Common myeloid progenitor, CD34-positive (primary cell): ENCODE results near the gene CDH18.
"Not testable (repeated sequence)": the region's sequence is repeated elsewhere in the genome, so short reads cannot be mapped to it uniquely, and the experiment has no call there.

Experiments used
- CTCF ChIA-PET: fragments of 350-600 bp; sonication (Branson Sonifier 250); formaldehyde crosslinking; loops from one replicate; lab custom pipeline; 2021; ENCODE audit warnings: antibody characterized with exemption; lab: Charles Lee
- POLR2A ChIA-PET: fragments of 350-600 bp; sonication (Branson Sonifier 250); formaldehyde crosslinking; loops from one replicate; lab custom pipeline; 2021; ENCODE audit warnings: antibody characterized with exemption; lab: Charles Lee
- DNase-seq, 3 donors: peaks; one replicate each; pipeline versions ENCODE4 v3.0.0 to v3.0.0-alpha.2; 2013
- H3K27ac ChIP-seq, 2 experiments: 1 replicate in 1 of 2; 2 replicates in 1 of 2; pipeline ENCODE4 v1.7.0; 2013; ENCODE audit warnings: inconsistent platforms in 2 of 2, low read length in 2 of 2, mild to moderate bottlenecking in 2 of 2, low read depth in 1 of 2, moderate library complexity in 1 of 2; ENCODE audit not compliant: severe bottlenecking in 2 of 2, insufficient read depth in 1 of 2, poor library complexity in 1 of 2
- H3K27me3 ChIP-seq, 5 experiments: replicated peaks in 2 of 5; 1 replicate in 3 of 5; 2 replicates in 2 of 5; pipeline versions ENCODE4 v1.6.1 to v1.7.0; 2013; ENCODE audit warnings: low read length in 4 of 5, mild to moderate bottlenecking in 2 of 5, moderate library complexity in 2 of 5, inconsistent platforms in 1 of 5; ENCODE audit not compliant: insufficient read depth in 5 of 5, control insufficient read depth in 4 of 5
- H3K36me3 ChIP-seq, 4 experiments: 1 replicate in 2 of 4; 2 replicates in 2 of 4; pipeline versions ENCODE4 v1.6.1 to v1.7.0; 2013; ENCODE audit warnings: low read length in 3 of 4, control low read depth in 1 of 4, mild to moderate bottlenecking in 1 of 4; ENCODE audit not compliant: control insufficient read depth in 4 of 4, insufficient read depth in 4 of 4
- H3K4me1 ChIP-seq, 4 experiments: 1 replicate in 3 of 4; 2 replicates in 1 of 4; pipeline versions ENCODE4 v1.6.1 to v1.7.1; 2013; ENCODE audit warnings: low read length in 3 of 4, mild to moderate bottlenecking in 3 of 4, control low read depth in 1 of 4, inconsistent platforms in 1 of 4, moderate library complexity in 1 of 4; ENCODE audit not compliant: control insufficient read depth in 4 of 4, insufficient read depth in 4 of 4; ENCODE audit errors: control extremely low read depth in 1 of 4
- H3K4me3 ChIP-seq, 7 experiments: 1 replicate in 4 of 7; 2 replicates in 3 of 7; pipeline versions ENCODE4 v1.5.1 to v1.7.0; 2013; ENCODE audit warnings: mild to moderate bottlenecking in 7 of 7, low read length in 6 of 7, moderate library complexity in 6 of 7, inconsistent platforms in 2 of 7, low read depth in 2 of 7, control low read depth in 1 of 7; ENCODE audit not compliant: insufficient read depth in 4 of 7, control insufficient read depth in 1 of 7; ENCODE audit errors: extremely low read depth in 1 of 7
- H3K9me3 ChIP-seq, 5 experiments: 1 replicate in 4 of 5; 2 replicates in 1 of 5; pipeline versions ENCODE4 v1.6.1 to v1.7.1; 2013; ENCODE audit warnings: low read length in 4 of 5, mild to moderate bottlenecking in 2 of 5, inconsistent platforms in 1 of 5, low read depth in 1 of 5, moderate library complexity in 1 of 5; ENCODE audit not compliant: control insufficient read depth in 4 of 5, insufficient read depth in 2 of 5; ENCODE audit errors: control extremely low read depth in 1 of 5
- WGBS: methylation state at CpG from one replicate; pipeline ENCODE4 v1.1.5; 2013; ENCODE audit not compliant: insufficient coverage; 5-methylcytosine and 5-hydroxymethylcytosine counted together

The CDH18 gene

GRCh38 chr5:19782566-19782965 is 205.4 kb downstream of the CDH18 start:
- H3K27me3 ChIP-seq, result no peaks in the 10 kb centered on the region
- CTCF ChIA-PET, result no interaction called here
- H3K4me1 ChIP-seq, result no peaks in the 10 kb centered on the region
- no peak overlapping the region for H3K4me3 ChIP-seq
- 91% methylated on average over 2 of the region's 2 CpGs for WGBS
- POLR2A ChIA-PET, result no interaction called here
- no peaks in the 10 kb centered on the region for H3K36me3 ChIP-seq
- H3K27ac ChIP-seq, result no peak overlapping the region
- no peak for DNase-seq
- H3K9me3 ChIP-seq, result no peaks in the 10 kb centered on the region

GRCh38 chr5:19777363-19777762 is 210.6 kb downstream of the CDH18 start:
- Histone ChIP-seq H3K27me3 (no peaks in the 10 kb centered on the region), H3K9me3 (no peaks in the 10 kb centered on the region), H3K4me1 (no peaks in the 10 kb centered on the region), H3K4me3 (no peak overlapping the region), H3K36me3 (no peaks in the 10 kb centered on the region), H3K27ac (no peak overlapping the region)
- CTCF ChIA-PET, result no interaction called here
- DNase-seq, result no peak
- WGBS, result no CpG with 5 or more reads among the region's 5 CpGs
- POLR2A ChIA-PET, result no interaction called here

- H3K4me3 ChIP-seq, POLR2A ChIA-PET, H3K27ac ChIP-seq, DNase-seq, H3K27me3 ChIP-seq, H3K9me3 ChIP-seq, CTCF ChIA-PET, H3K36me3 ChIP-seq, H3K4me1 ChIP-seq: not testable (repeated sequence)
- 100% methylated on average over 2 of the region's 5 CpGs for WGBS
Measured at GRCh38 chr5:19776886-19777285, 211.1 kb downstream of the CDH18 start.

DNA sequence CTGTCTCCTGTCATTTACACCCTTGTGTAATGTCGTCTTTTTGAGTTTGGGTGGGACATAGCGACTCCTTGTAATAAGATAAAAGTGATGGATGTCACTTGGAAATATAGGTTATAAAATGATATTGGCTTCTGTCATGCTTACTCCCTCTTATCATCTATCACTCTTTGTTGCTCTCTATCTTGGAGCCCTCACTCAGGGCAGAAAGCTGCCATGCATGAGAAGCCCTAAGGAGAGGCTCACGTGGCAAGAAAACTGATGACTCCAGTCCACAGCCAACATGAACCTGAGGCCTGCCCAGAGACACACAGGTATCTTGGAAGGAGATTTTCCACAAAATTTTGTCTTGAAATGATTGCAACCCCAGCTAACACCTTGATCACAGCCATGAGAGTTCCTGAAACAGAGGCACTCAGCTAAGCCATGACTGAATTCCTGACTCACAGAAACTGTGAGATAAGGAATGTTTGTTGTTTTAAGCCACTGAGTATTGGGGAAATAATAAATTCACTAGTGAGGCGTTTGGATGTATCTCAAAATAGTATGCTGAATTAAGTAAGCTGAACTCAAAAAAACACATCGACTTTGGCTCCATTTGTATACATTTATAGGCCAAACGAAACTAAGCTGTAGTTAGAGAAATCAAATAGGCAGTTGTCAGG is 216.7 kb downstream of the CDH18 start:
- H3K27ac ChIP-seq, result no peak overlapping the region
- no peak for DNase-seq
- H3K4me1 ChIP-seq, result no peaks in the 10 kb centered on the region
- no peaks in the 10 kb centered on the region for H3K27me3 ChIP-seq
- H3K9me3 ChIP-seq, result no peaks in the 10 kb centered on the region
- no peak overlapping the region for H3K4me3 ChIP-seq
- WGBS, result 71% methylated on average over 2 of the region's 6 CpGs
- POLR2A ChIA-PET, result no interaction called here
- no peaks in the 10 kb centered on the region for H3K36me3 ChIP-seq
- CTCF ChIA-PET, result no interaction called here

DNA sequence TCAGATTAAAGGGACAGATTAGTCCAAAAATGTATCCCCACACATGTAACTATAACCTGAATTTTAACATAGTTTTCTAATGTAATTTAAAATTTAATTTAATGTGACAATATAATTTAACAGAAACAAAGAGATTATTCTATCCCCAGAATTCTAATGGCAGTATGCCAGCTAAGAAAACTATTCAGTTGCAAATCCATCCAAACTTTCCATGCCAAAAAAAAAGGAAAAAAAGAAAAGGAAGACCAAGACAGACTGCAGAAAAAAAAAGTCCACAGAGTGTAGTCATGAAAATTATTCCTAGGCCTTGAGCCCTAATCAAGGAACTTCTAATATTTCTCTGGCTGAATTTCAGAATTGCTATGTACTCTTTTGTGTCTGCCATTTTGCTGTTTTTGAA is 217.6 kb downstream of the CDH18 start:
- Histone ChIP-seq H3K4me3 (no peak overlapping the region), H3K36me3 (no peaks in the 10 kb centered on the region)
- CTCF ChIA-PET, result no interaction called here

GRCh38 chr5:19767987-19768386 is 220.0 kb downstream of the CDH18 start:
- H3K36me3 ChIP-seq, result no peaks in the 10 kb centered on the region
- no peak overlapping the region for H3K27ac ChIP-seq
- POLR2A ChIA-PET, result no interaction called here
- no peak for DNase-seq
- H3K9me3 ChIP-seq, result no peaks in the 10 kb centered on the region
- no peaks in the 10 kb centered on the region for H3K27me3 ChIP-seq
- WGBS, result no CpG with 5 or more reads among the region's 1 CpG
- CTCF ChIA-PET, result interaction anchor here (0.6 kb wide), 1 partner anchor 105 kb away, joined by 3 read pairs; no protein-coding TSS in a partner anchor
- no peaks in the 10 kb centered on the region for H3K4me1 ChIP-seq
- H3K4me3 ChIP-seq, result no peak overlapping the region

More for the DNA sequence above, 217.6 kb downstream of the CDH18 start:
- Histone ChIP-seq H3K4me1 (no peaks in the 10 kb centered on the region), H3K9me3 (no peaks in the 10 kb centered on the region), H3K27me3 (no peaks in the 10 kb centered on the region), H3K27ac (no peak overlapping the region)
- no peak for DNase-seq
- POLR2A ChIA-PET, result no interaction called here

GRCh38 chr5:19753579-19753978 is 234.4 kb downstream of the CDH18 start:
- no peak for DNase-seq
- Histone ChIP-seq H3K4me3 (no peak overlapping the region), H3K4me1 (no peaks in the 10 kb centered on the region), H3K36me3 (no peaks in the 10 kb centered on the region), H3K27ac (no peak overlapping the region), H3K27me3 (no peaks in the 10 kb centered on the region), H3K9me3 (peaks cover 0 to 3% (median 0%) of the 10 kb centered on the region in 5 experiments)
- CTCF ChIA-PET, result no interaction called here
- POLR2A ChIA-PET, result no interaction called here
- 100% methylated on average over 1 of the region's 2 CpGs for WGBS
